ENCODE data around the gene KRT16.
"Not testable (repeated sequence)": the region's sequence is repeated elsewhere in the genome, so short reads cannot be mapped to it uniquely, and the experiment has no call there.

KRT16 gene

DNA sequence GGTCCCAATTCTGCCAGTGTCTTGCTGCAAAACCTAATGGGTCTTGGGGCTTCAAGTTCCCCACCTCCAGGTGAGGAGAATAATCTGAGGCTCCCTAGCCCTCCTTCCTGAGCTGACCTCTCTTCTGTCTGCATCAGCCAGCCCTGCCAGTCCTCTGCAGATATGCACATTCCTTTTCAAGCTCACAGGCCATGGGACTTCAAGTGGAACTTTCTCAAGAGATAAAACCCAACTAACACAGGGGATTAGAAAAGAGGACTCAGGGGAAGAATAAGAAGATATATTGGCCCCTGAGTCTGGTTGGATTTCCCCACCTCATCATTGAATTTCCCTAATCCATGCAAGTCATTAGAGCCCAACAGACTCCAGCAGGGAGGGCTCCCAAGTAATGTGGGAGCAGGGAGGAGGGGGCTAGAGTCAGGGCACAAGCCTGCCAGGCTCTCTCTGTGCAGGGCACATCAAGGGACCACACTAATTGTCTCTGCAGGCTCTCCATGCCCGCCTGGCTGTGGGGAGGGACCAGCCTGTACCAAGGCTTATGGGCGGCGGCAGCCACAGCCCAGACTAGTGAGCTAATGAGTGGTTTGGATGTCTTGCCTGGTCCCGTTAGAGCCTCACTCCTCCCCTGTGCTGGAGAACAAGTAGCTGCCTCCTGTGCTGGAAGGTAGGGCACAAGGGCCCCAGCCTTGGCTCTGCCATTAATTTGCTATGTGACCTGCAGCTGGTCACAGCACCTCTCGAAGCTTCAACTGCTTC is 27.1 kb downstream of the KRT16 start:
- DNase-seq (ENCODE audit: low read depth in 2 of 2, low spot score in 1 of 2) = no peak

DNA sequence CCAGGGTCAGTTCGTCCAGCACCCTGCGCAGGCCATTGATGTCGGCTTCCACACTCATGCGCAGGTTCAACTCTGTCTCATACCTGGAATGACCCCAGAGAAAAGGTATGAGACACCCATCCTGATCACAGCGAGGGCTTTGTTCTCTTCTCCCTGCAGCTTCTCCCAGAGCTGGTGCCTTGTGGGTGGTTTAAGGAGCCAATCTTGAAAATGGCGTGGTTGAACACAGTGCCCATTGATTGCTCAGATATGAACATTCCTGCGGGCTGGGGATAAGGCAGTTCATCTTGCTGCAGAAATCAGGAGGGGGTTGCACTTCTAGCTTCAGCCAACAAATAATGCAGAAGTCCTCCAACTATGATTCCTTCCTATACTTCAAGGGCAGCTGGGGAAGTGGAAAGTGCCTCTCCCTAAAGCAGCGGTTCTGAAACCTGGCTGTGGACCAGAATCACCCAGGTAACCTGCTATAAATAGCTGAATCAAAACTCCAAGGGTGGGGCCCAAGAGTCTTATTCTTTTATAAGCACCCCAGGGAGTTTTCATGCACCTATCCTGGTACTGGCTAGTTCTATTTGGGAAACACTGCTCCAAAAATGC is 28.1 kb downstream of the KRT16 start:
- not testable (repeated sequence) for DNase-seq (ENCODE audit: low read depth in 2 of 2, low spot score in 1 of 2)

DNA sequence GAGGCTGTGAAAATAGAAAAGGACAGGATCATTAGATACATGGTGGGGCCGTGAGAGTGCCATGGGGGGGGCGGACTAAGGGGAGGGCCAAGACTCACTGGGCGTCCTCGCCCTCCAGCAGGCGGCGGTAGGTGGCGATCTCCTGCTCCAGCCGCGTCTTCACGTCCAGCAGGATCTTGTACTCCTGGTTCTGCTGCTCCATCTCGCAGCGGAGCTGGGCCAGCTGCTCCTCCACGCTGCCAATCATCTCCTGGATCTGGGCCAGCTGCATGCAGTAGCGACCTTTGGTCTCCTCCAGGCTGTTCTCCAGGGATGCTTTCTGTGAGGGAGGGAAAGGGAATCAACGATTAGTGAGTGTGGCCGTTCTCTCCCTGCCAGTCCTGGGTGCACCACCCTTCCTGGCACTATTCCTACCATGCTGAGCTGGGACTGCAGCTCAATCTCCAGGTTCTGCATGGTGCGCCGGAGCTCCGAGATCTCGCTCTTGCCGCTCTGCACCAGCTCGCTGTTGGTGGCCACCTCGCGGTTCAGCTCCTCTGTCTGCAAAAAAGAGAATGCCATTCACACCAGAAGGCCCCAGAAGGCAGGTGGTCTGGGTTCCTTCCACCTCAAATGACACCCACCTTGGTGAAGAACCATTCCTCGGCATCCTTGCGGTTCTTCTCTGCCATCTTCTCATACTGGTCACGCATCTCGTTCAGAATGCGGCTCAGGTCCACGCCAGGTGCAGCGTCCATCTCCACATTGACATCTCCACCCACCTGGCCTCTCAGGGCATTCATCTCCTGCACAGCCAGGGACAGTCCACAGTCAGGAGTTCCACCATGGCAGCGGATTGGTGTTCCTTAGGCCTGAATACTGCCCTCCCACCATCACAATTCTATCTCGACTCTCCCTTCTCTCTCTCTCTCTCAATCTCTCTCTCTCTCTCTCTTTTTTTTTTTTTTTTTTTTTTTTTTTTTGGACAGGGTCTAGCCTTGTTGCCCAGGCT is 29.1 kb downstream of the KRT16 start:
- no peak for DNase-seq (ENCODE audit: low read depth in 2 of 2, low spot score in 1 of 2)

GRCh38 chr17:41582061-41582968 is 30.3 kb downstream of the KRT16 start:
- not testable (repeated sequence) for DNase-seq (ENCODE audit: low read depth in 2 of 2, low spot score in 1 of 2)

- no peak for DNase-seq (ENCODE audit: low read depth in 2 of 2, low spot score in 1 of 2)
Measured at GRCh38 chr17:41581366-41582060, 31.1 kb downstream of the KRT16 start.

DNA sequence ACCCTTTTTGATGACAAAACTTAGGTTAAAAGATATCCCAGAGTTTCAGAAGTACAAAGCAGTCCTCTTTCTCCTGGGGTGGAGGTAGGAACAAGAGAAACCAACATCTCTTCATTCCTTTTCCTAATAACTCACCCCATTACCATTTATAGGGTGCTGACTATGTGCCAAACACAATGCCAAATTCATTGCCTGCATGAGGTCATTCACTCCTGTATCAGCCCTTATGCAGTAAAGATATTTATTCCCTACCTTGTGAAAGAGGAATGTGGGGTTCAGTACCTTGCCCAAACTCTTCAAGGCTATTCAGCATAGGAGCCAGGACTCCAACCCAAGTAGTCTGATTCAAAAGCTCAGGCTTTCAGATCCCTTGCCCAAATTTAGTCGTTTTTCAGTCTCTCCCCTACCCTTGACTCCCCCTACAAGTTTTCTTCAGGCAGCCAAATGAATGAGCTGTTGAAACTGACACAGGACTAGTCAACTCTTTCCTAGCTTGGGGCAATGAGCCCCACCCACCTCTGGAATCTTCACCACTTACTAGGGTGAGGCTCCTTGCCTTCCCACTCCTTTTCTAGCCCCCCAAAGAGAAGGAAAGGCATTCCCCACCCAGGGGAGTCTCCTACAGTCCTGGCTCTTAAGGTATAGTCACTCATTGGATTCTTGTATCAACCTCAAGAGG is 31.7 kb downstream of the KRT16 start:
- DNase-seq (ENCODE audit: low read depth in 2 of 2, low spot score in 1 of 2) = no peak

- DNase-seq (ENCODE audit: low read depth in 2 of 2, low spot score in 1 of 2) = no peak
Measured at GRCh38 chr17:41580244-41580575, 32.4 kb downstream of the KRT16 start.

- no peak for DNase-seq (ENCODE audit: low read depth in 2 of 2, low spot score in 1 of 2)
Measured at GRCh38 chr17:41579484-41580243, 32.9 kb downstream of the KRT16 start.

GRCh38 chr17:41578971-41579370 is 33.6 kb downstream of the KRT16 start:
- no peak for DNase-seq (ENCODE audit: low read depth in 2 of 2, low spot score in 1 of 2)

DNA sequence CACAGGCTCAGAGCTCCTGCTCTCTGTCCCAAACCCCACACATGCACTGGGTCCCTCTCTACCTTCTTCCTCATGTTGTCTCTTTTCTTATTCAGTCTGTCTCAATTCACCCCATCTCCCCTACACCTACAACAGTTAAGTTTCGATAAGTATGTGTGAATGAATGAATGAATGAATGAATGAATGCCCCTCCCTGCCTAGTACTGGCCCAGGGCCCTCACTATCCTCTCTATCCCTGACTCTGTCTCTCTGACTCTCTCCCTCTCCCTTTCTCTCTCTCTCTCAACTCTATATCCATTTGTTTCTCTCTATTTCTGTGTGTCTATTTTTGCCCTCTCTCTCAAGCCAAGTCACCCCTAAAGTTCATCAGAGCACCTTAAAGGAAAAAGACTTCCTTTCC is 34.0 kb downstream of the KRT16 start:
- DNase-seq (ENCODE audit: low read depth in 2 of 2, low spot score in 1 of 2) = no peak

- DNase-seq (ENCODE audit: low read depth in 2 of 2, low spot score in 1 of 2) = not testable (repeated sequence)
Measured at GRCh38 chr17:41576740-41577139, 35.8 kb downstream of the KRT16 start.

DNA sequence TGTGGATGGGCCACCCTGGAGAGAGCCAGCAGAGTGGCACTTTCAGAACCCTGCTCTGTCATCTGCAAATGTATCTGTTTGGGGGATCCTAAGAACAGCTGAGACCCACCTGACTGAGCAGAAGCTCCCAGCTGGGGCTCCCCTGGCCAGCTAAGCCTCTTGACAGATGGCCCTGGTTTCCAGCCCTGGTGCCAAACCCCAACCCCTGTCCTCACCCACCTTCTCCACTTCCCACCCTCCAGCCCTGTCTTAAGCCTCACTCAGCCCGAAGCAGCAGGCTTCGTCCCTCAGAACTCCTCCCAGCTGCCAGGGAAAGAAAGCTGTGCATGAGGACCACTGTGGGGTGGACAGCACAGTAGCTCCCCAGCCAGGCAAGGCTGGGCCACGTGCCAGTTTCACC is 37.2 kb downstream of the KRT16 start:
- no peak for DNase-seq (ENCODE audit: low read depth in 2 of 2, low spot score in 1 of 2)

- DNase-seq (ENCODE audit: low read depth in 2 of 2, low spot score in 1 of 2) = no peak
Measured at GRCh38 chr17:41571561-41572434, 40.8 kb downstream of the KRT16 start, which contains the start of gene KRT9. Gene KRT9, minus strand, starts transcription at chr17:41572059. Its CDS starts 67 bp downstream, at chr17:41571992.

- DNase-seq (ENCODE audit: low read depth in 2 of 2, low spot score in 1 of 2) = no peak
Measured at GRCh38 chr17:41567317-41567716, 45.2 kb downstream of the KRT16 start.

GRCh38 chr17:41565338-41565737 is 47.2 kb downstream of the KRT16 start:
- DNase-seq (ENCODE audit: low read depth in 2 of 2, low spot score in 1 of 2) = no peak

GRCh38 chr17:41563607-41564170 is 48.9 kb downstream of the KRT16 start:
- no peak for DNase-seq (ENCODE audit: low read depth in 2 of 2, low spot score in 1 of 2)

DNA sequence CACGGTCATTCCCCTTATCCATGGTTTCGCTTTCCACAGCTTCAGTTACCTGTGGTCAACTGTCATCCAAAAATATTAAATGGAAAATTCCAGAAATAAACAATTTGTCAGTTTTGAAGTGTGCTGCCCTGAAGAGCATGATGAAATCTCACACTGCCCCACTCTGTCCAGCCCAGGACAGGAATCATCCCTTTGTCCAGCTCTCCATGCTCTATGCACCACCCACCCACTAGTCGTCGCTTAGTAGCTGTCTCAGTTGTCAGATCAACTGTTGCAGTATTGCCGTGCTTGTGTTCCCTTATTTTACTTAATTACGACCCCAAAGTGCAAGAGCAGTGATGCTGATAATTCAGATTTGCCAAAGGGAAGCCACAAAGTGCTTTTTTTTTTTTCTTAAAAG is 51.0 kb downstream of the KRT16 start:
- DNase-seq (ENCODE audit: low read depth in 2 of 2, low spot score in 1 of 2) = no peak

Data from stimulated activated CD8-positive, alpha-beta memory T cell treated with anti-CD3 and anti-CD28 coated beads, Interleukin-4, amount 100 ng/mL, for 1 hour (primary cell).